Right renal pelvis (tissue), 4 donors: ENCODE results near the gene DCUN1D2. TPM values are rescaled to one million over a fixed set of nuclear protein-coding genes. Genes with fewer than 3 reads are reported as not detected.
"Not testable (repeated sequence)": the region's sequence is repeated elsewhere in the genome, so short reads cannot be mapped to it uniquely, and the experiment has no call there.

Experiments
- DNase-seq, 4 donors: peaks; one replicate each; pipeline ENCODE4 v3.0.0-alpha.2; 2013; ENCODE audit warnings: low read depth in 4 of 4, low spot score in 3 of 4, missing footprints in 1 of 4
- polyA plus RNA-seq, 4 donors: library from polyadenylated mRNA; unstranded; fragments of 120-200 nt; gene quantifications; one replicate each; pipeline ENCODE4 v1.2.1, GENCODE V29; 2013; ENCODE audit not compliant: insufficient read length in 4 of 4

The DCUN1D2 gene
- polyA plus RNA-seq, 4 donors: 18.5 to 23.4 (median 22.0) TPM

DNA sequence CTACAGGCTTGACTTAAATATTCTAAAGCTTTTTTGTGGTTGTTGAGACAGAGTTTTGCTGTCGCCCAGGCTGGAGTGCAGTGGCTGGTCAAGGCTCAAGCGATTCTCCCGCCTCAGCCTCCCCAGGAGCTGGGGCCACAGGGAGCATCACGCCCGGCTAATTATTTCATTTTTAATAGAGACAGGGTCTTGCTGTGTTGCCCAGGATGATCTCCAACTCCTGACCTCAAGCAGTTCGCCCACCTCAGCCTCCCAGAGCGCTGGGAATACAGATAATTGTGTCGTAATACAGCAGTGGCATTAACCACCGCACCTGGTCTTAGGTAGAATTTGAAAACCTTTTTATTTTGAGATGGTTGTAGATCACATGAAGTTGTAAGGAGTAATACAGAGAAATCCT is 1.5 kb upstream of the DCUN1D2 start:
- DNase-seq: no peak

DNA sequence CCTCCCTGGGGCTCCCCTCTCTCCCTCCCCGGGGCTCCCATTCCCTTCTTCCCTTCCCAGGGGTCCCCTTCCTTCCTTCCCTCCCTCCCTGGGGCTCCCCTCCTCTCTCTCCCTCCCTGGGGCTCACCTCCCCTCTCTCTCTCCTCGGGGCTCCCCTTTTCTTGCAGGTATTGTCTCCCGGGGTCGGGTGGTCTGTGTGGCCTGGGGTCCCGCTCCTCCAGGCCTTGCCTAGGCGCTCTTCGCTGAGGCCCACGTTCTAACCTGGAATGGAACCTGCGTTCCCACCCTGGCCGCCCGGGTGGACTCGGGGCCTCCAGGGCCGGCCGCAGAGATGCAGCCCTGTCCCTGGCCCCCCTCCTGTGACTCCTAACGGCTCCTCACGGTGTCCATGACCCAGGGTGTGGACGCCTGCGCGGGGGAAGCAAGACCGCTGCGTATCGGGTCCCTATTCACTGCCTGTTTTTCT is 940 bp upstream of the DCUN1D2 start:
- peak in 1 of 4 donors; percentile 28 for DNase-seq

- DNase-seq: no peak
Measured at GRCh38 chr13:113489549-113490495, 689 bp downstream of the DCUN1D2 start.

DNA sequence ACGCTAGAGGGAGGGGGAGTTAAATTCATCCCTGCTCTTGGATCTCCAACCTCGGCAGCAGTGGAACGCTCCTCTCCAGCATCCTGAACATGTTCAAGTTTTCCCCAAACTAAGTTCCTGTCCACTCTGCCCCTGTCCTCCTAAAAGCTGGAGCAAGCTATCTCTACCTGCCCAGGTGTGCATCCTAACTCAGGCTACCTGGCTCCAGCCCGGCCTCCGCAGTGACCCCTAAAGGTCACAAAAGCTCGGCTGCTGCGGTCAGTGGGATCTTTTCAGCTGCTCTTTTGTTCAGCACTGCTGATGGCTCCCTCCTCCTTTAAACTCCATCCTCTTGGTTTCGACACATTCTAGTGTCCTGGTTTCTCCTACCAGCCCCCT is 1.4 kb downstream of the DCUN1D2 start:
- DNase-seq: no peak

DNA sequence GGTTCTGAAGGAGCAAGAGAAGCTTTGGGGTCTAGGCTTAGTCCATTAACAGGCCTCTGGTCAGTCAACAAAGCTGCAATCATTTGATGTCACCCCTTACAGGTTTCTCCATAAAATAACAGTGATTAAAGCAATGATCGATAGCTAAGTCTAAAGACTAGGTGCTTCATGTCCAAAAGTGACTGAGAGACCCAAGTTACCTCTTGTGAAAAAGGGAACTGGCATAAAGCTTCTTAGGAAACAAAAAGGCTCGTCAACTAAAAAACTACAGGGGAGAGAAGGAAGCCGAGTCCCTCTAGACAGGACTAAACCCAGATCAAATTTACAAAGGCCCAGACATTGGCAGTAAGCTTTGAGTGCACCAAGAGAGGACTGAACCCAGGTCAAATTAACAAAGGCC is 2.2 kb downstream of the DCUN1D2 start:
- no peak for DNase-seq

DNA sequence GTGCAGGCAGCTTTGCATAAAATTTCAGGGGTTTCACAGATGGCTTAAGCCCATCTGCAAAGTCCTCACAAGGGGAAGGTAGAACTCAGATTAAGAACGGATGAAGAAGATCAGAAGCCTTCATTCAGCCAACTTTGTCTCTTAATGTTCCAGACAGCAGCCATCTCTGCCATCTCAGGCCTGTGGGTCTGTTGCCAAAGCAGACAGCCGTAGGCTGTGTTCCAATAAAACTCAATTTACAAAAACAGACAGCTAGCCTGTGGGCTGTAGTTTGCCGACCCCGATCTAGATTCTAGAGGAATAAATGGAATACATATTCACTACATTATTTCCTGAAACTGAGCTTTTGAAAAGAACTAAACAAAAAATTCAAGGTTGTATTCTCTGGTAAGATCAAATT is 3.8 kb downstream of the DCUN1D2 start:
- no peak for DNase-seq

- DNase-seq: no peak
Measured at GRCh38 chr13:113485545-113485944, 5.0 kb downstream of the DCUN1D2 start.

DNA sequence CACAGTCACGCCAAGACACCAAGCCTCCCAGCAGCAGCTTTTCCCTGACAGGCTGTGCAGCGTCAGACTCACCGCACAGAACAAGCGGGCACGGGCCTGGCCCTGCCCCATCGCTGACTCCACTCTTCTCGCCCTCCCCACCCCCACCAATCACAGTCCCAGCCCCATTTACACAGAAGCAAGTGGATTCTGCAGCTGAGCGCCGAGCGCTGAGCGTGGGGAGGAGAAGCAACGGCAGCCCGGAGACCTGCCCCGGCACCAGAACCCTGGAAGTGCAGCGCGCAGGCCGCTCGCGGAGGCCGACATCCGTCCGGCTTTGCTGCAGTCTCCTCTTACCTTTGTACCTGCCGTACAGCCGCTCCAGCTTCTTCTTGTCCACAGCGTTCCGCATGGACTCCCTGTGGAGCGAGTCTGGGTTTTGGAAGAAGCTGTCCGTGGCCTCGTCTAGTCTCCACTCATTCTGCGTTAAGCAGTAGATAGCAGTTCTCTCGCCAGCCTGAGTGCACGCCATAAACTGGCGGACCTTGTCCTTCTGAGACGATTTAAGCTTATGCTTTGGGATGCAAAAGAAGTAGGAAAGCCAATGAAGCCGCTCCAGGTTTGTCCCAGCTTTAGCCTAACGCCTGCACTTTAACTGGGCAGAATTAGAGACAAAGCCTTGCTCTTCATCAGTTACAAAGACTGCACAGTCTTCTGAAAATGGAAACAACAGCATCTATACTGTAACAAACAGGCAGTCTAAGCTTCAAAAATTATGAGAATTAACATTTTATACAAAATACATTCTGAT is 6.8 kb downstream of the DCUN1D2 start:
- DNase-seq: no peak

DNA sequence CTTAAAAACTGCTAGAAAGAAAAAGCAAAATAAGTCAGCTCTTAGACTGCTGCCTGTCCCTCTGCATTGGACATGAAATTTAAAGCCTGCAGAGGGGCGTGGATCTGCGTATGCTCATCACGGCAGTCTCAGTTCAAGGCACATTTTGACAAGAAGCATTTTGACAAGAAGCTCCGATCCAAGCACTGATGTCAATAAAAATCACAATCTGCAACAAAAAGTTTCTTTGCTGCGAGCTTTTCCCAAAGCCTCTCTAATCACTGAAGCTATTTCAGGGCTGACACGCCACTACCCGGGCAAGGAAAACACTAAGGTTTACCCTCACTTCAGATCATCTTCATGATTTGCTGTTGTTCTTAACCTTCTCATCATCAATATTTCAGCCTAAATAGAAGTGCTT is 7.4 kb downstream of the DCUN1D2 start:
- DNase-seq: no peak

- no peak for DNase-seq
Measured at GRCh38 chr13:113479179-113479578, 11.3 kb downstream of the DCUN1D2 start.

- DNase-seq: no peak
Measured at GRCh38 chr13:113477724-113478123, 12.8 kb downstream of the DCUN1D2 start.

DNA sequence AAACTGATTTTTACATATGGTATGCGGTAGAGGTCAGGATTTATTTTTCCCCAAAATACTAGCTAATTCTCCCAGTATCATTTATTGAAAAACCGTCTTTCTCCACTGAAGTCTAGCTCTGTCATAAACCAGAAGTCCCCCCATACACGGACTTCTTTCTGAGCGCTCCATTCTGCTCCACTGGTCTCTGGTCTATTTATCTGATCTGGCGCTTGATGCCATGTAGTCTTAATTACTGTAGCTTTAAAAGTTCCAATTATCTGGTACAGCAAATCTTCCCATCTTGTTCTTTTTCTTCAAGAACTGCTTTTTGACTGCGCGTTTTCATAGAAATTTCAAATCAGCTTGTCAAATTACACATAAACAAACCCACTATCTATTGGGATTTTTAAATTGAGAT is 13.7 kb downstream of the DCUN1D2 start:
- no peak for DNase-seq

DNA sequence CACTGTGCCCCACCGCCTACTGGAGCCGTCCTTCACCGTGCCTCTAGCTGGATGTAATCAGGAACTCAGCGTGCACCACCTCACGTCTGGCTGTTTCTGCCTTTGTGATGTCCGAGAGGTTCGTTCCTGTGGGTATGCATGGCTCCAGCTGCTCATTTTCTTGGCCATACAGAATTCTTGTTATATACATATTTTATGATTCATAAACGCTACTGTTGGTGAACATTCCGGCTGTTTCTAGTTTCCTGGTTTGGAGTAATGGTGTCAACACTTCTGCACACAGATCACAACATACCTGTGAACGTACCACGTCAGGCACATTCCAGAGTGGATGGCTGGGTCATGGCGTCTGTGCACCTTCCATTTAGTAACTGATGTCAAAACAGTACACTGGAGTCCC is 14.6 kb downstream of the DCUN1D2 start:
- DNase-seq: no peak

GRCh38 chr13:113475280-113475679 is 15.2 kb downstream of the DCUN1D2 start:
- no peak for DNase-seq

DNA sequence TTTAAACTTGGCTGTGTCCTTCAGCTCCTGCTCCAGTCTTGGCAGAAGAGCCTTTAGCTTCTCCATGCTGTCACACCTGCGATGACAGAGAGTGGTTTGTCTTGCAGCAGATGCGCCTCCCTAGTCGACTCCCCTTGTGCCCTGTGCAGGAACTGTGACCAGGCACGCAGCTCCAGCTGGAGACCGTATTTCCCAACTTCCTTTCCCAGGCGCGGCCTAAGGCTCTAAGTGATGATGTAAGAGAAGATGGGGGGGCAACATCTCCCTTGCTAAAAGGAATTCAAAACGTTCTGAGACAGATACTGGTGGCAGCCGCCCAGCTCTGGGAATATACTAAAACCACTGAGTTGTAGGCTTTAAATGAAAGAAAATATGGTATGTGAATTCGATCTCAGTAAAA is 16.3 kb downstream of the DCUN1D2 start:
- no peak for DNase-seq

DNA sequence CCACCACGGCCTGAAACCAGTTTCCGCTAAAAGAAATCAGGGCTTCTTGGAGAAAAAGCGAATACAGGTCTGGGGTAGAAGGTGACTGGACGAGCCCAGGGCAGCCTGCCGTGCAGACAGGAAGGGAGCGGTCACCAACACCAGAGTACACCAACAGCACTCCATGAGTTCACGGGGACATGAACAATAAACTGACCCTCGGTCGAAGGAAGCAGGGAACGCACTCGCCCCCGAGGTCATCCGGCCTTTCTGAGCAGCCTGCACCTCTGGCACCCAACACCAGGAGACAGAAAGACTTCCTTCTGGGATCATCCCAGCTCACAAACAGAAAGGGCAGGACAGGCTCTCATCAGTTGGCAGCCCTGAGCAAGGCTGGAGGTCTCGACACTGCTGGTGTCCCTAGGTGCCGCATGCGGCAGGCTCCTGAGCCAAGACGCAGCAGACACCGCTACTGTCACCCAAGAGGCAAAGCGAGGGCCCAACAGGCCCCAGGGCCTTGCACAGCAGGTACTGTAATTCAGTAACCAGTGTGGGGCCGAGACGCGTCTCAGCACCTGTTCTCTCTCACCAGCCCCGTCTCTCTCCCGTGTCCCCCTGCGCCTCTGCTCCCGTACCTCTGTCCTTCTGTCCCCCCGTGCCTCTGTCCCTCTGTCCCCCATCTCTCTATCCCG is 18.0 kb downstream of the DCUN1D2 start:
- no peak for DNase-seq

DNA sequence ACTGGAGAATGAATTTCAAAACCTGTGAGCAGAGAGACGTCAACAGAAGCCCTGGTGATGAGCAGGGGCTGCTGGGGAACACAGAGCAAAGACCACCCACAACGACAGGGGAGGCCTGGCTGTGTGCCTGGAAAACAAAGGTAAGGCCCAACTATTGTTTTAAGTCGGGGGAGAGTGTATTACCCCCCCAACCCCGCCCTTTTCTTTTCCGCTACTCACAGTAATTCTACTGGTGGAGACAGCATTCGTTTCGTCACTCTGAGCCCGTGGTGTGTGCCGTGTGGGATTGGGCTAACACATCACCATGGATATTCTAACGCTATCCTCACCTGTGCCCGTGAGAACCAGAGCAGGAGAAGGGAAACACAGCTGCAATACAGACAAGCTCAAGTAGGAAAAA is 18.7 kb downstream of the DCUN1D2 start:
- no peak for DNase-seq

- DNase-seq: not testable (repeated sequence)
Measured at GRCh38 chr13:113470635-113471163, 19.8 kb downstream of the DCUN1D2 start.

DNA sequence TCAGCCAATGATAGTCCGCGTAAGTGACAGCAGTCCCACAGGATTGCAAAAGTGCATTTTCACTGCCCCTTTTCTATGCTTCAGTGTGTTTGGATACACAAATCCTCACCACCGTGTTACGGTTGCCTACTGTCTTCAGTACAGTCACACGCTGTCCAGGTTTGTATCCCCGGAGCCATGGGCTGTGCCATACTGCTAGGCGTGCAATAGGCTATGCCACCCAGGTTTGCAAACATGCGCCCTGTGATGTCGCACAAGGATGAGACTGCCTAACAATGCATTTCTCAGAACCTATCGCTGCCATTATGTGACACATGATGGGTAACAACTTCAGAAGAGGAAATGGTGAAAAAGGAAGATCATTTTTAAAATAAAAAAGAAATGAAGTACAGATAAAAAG is 20.4 kb downstream of the DCUN1D2 start:
- DNase-seq: no peak

GRCh38 chr13:113469582-113469981 is 20.9 kb downstream of the DCUN1D2 start:
- no peak for DNase-seq
